Measurements from ENCODE around the gene CAMTA1.

DNA sequence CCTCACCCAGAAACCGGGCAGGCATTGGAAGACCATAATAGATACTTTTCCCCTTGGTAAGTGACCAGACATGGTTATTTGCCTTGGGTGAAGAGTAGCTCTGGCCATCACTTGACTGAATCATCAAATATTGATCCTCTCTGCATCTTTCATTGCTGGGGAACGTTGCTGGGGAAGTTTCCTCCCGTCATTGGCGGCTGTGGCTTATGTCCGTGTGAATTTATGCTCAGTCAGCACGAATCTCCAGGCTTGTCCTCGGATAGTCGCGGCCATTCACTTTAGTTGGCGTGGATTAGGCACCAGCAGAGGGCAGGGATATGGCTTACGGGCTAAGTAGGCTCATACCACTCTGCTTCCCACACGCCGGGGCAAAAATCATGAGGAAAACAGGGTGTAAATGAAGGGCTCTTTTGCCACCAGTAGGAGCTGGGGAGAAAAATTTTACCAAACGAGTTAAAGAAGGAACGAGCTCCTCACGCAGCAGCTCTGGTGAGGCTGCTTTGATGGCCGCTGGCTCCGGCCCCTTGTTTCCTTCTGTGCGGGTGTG is 473.4 kb downstream of the CAMTA1 start:
- TF ChIP-seq, protein P1, sequence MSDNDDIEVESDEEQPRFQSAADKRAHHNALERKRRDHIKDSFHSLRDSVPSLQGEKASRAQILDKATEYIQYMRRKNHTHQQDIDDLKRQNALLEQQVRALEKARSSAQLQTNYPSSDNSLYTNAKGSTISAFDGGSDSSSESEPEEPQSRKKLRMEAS (IDR thresholded peaks at IDR 0.05), result no peak
- TF ChIP-seq, protein P2, sequence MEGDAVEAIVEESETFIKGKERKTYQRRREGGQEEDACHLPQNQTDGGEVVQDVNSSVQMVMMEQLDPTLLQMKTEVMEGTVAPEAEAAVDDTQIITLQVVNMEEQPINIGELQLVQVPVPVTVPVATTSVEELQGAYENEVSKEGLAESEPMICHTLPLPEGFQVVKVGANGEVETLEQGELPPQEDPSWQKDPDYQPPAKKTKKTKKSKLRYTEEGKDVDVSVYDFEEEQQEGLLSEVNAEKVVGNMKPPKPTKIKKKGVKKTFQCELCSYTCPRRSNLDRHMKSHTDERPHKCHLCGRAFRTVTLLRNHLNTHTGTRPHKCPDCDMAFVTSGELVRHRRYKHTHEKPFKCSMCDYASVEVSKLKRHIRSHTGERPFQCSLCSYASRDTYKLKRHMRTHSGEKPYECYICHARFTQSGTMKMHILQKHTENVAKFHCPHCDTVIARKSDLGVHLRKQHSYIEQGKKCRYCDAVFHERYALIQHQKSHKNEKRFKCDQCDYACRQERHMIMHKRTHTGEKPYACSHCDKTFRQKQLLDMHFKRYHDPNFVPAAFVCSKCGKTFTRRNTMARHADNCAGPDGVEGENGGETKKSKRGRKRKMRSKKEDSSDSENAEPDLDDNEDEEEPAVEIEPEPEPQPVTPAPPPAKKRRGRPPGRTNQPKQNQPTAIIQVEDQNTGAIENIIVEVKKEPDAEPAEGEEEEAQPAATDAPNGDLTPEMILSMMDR (IDR thresholded peaks at IDR 0.05 in 2 of 3, conservative IDR thresholded peaks at IDR 0.05 in 1 of 3; ENCODE audit: borderline replicate concordance in 1 of 3, insufficient read depth in 1 of 3, low read depth in 2 of 3, low read length in 2 of 3), result no peak
- TF ChIP-seq JUND (IDR thresholded peaks at IDR 0.05), result no peak

Measured in HCT116 (cell line).